A549 (cell line): ENCODE data around the gene ZNF593OS. TPM values are rescaled to one million over a fixed set of nuclear protein-coding genes. Genes with fewer than 3 reads are reported as not detected.

ENCODE experiments used
- ATAC-seq, 2 experiments: fragments of 200-7000 bp in 1 of 2; fragments of >200 bp in 1 of 2; cut with Nextera tagmentation in 1 of 2; cut with Tn5 transposase in 1 of 2; 3 replicates each; pipeline versions ENCODE4 v1.8.0 to v1.9.1; 2018 to 2020; ENCODE audit warnings: mild to moderate bottlenecking in 1 of 2, moderate library complexity in 1 of 2
- CTCF ChIA-PET: fragments of 300-600 bp; sonication (Branson Sonifier 250); formaldehyde crosslinking; extraction: SDS; loops from one replicate; lab custom pipeline; 2021; ENCODE audit warnings: antibody characterized with exemption, inconsistent platforms; lab: Yijun Ruan, JAX
- POLR2A ChIA-PET: fragments of 350-600 bp; formaldehyde crosslinking; extraction: SDS; loops from one replicate; lab custom pipeline; 2021; ENCODE audit warnings: antibody characterized with exemption, inconsistent platforms; lab: Yijun Ruan, JAX
- DNase-seq, 2 experiments: peaks; one replicate each; pipeline versions ENCODE4 v3.0.0 to v3.0.0-alpha.2; 2011 to 2016; ENCODE audit warnings: low read depth in 1 of 2, low spot score in 1 of 2
- FAIRE-seq: peaks from 2 replicates; lab custom pipeline; 2011; peaks lifted over from hg19 to GRCh38; lab: Jason Lieb, UNC
- H3K27ac ChIP-seq, 2 experiments: fragments of >200 bp; sonication (Bioruptor Twin); formaldehyde crosslinking; 3 replicates each; pipeline ENCODE4 v1.5.1; 2016 to 2017
- H3K4me1 ChIP-seq: fragments of >200 bp; sonication (Bioruptor Twin); formaldehyde crosslinking; 3 replicates; pipeline ENCODE4 v1.6.1; 2016
- H3K4me2 ChIP-seq: fragments of >200 bp; sonication (Bioruptor Twin); formaldehyde crosslinking; 3 replicates; pipeline ENCODE4 v1.6.1; 2016
- H3K4me3 ChIP-seq: fragments of >200 bp; sonication (Bioruptor Twin); formaldehyde crosslinking; 3 replicates; pipeline ENCODE4 v1.5.1; 2016
- H3K9me3 ChIP-seq: fragments of >200 bp; sonication (Bioruptor Twin); formaldehyde crosslinking; 3 replicates; pipeline ENCODE4 v1.6.1; 2016
- BHLHE40 ChIP-seq: IDR thresholded peaks from 2 replicates; pipeline ENCODE4 v1.6.1; 2012; ENCODE audit warnings: low read depth, low read length, inconsistent platforms
- CBX8 ChIP-seq: fragments of 200-600 bp; sonication (generic); IDR thresholded peaks from 2 replicates; pipeline ENCODE4 v1.6.1; 2016
- CEBPB ChIP-seq, 2 experiments: fragments of >200 bp in 1 of 2; sonication (Bioruptor Twin) in 1 of 2; formaldehyde crosslinking in 1 of 2; IDR thresholded peaks; 2 replicates each; pipeline ENCODE4 v1.6.1; 2012 to 2016
- CHD2 ChIP-seq: fragments of 150-350 bp; IDR thresholded peaks from 2 replicates; pipeline ENCODE4 v1.6.1; 2014; ENCODE audit warnings: low read length; ENCODE audit not compliant: partially characterized antibody
- ELK1 ChIP-seq: fragments of 150-350 bp; IDR thresholded peaks from 2 replicates; pipeline ENCODE4 v1.6.1; 2014; ENCODE audit warnings: low read depth, mild to moderate bottlenecking, low read length
- ESRRA ChIP-seq: fragments of 150-350 bp; IDR thresholded peaks from 2 replicates; pipeline ENCODE4 v1.6.1; 2014; ENCODE audit warnings: mild to moderate bottlenecking, low read length, borderline replicate concordance
- FOSB ChIP-seq: fragments of 250-450 bp; sonication (Bioruptor Pico); IDR thresholded peaks from 2 replicates; pipeline ENCODE4 v1.5.0; 2020; ENCODE audit warnings: mild to moderate bottlenecking, moderate library complexity
- FOXS1 ChIP-seq: fragments of 250-450 bp; sonication (Bioruptor Pico); IDR thresholded peaks from 2 replicates; pipeline ENCODE4 v1.5.0; 2020; ENCODE audit warnings: mild to moderate bottlenecking, moderate library complexity
- GATA3 ChIP-seq: IDR thresholded peaks from 2 replicates; pipeline ENCODE4 v1.6.1; 2012; ENCODE audit warnings: borderline replicate concordance
- HDAC2 ChIP-seq: fragments of 200-600 bp; sonication (generic); IDR thresholded peaks from 2 replicates; pipeline ENCODE4 v1.6.1; 2016
- HMGXB4 ChIP-seq: fragments of 250-450 bp; sonication (Bioruptor Pico); IDR thresholded peaks from 2 replicates; pipeline ENCODE4 v1.5.0; 2021; ENCODE audit warnings: mild to moderate bottlenecking, moderate library complexity, borderline replicate concordance
- JUN ChIP-seq, 2 experiments: fragments of >200 bp; sonication (Bioruptor Twin); formaldehyde crosslinking; IDR thresholded peaks; 2 replicates in 1 of 2; 3 replicates in 1 of 2; pipeline ENCODE4 v1.6.1; 2016 to 2017
- MAFK ChIP-seq: fragments of 450-650 bp; IDR thresholded peaks from 2 replicates; pipeline ENCODE4 v1.6.1; 2014; ENCODE audit not compliant: partially characterized antibody
- MAX ChIP-seq: IDR thresholded peaks from 2 replicates; pipeline ENCODE4 v1.6.1; 2012
- MAZ ChIP-seq: fragments of 150-350 bp; IDR thresholded peaks from 2 replicates; pipeline ENCODE4 v1.6.1; 2014; ENCODE audit warnings: antibody characterized with exemption, low read depth, low read length, borderline replicate concordance
- NFE2L2 ChIP-seq: fragments of 150-350 bp; conservative IDR thresholded peaks from 2 replicates; pipeline ENCODE4 v1.6.1; 2014; ENCODE audit warnings: low read length
- NR3C1 ChIP-seq: fragments of >200 bp; sonication (Bioruptor Twin); formaldehyde crosslinking; IDR thresholded peaks from 3 replicates; pipeline ENCODE4 v1.6.1; 2017
- PHF8 ChIP-seq: fragments of 200-600 bp; sonication (generic); IDR thresholded peaks from 2 replicates; pipeline ENCODE4 v1.6.1; 2016; ENCODE audit warnings: low read depth, mild to moderate bottlenecking, antibody characterized with exemption, moderate library complexity, borderline replicate concordance
- RFX5 ChIP-seq: fragments of 450-650 bp; IDR thresholded peaks from 2 replicates; pipeline ENCODE4 v1.7.1; 2014; ENCODE audit warnings: antibody characterized with exemption, mild to moderate bottlenecking, moderate library complexity
- SMC3 ChIP-seq: fragments of >200 bp; sonication (Bioruptor Twin); formaldehyde crosslinking; IDR thresholded peaks from 3 replicates; pipeline ENCODE4 v1.6.1; 2018; ENCODE audit warnings: inconsistent platforms
- TP53 ChIP-seq: fragments of 250-450 bp; sonication (Bioruptor Pico); IDR thresholded peaks from 2 replicates; pipeline ENCODE4 v1.5.0; 2021; ENCODE audit warnings: mild to moderate bottlenecking, moderate library complexity
- ZC3H11A ChIP-seq: fragments of 450-650 bp; IDR thresholded peaks from 2 replicates; pipeline ENCODE4 v1.6.1; 2014; ENCODE audit warnings: antibody characterized with exemption, mild to moderate bottlenecking
- ZNF302 ChIP-seq: fragments of 250-450 bp; sonication (Bioruptor Pico); IDR thresholded peaks from 2 replicates; pipeline ENCODE4 v1.9.0; 2021; ENCODE audit warnings: inconsistent platforms, mild to moderate bottlenecking, moderate library complexity
- ZSCAN20 ChIP-seq: fragments of 250-450 bp; sonication (Bioruptor Pico); IDR thresholded peaks from 2 replicates; pipeline ENCODE4 v1.8.0; 2022; ENCODE audit warnings: mild to moderate bottlenecking, moderate library complexity
- WGBS: methylation state at CpG from one replicate; pipeline ENCODE4 v1.1.6; 2017; ENCODE audit errors: missing lambda C conversion rate; 5-methylcytosine and 5-hydroxymethylcytosine counted together
- polyA plus RNA-seq, 4 experiments: library from polyadenylated mRNA; depleted of rRNA in 3 of 4; stranded (reverse); fragments of >200 nt; fragmentation: RNase III in 1 of 4; extraction: RNeasy Plus Mini Kit Qiagen cat#74134 plus additional on column Dnase treatment in 1 of 4; gene quantifications; 2 replicates in 3 of 4; 3 replicates in 1 of 4; pipeline ENCODE4 v1.2.3, GENCODE V29; 2011 to 2017
- TF ChIP-seq, protein P1 (sequence below): fragments of 450-650 bp; IDR thresholded peaks from 2 replicates; pipeline ENCODE4 v1.6.1; 2014; ENCODE audit warnings: antibody characterized with exemption
- TF ChIP-seq, protein P2 (sequence below): fragments of 250-450 bp; sonication (Bioruptor Pico); IDR thresholded peaks from 2 replicates; pipeline ENCODE4 v1.5.0; 2020; ENCODE audit warnings: low read depth, mild to moderate bottlenecking, moderate library complexity

The ZNF593OS gene
- polyA plus RNA-seq, 2 of the 4 experiments (the other 2 are of a cell fraction) = not detected

DNA sequence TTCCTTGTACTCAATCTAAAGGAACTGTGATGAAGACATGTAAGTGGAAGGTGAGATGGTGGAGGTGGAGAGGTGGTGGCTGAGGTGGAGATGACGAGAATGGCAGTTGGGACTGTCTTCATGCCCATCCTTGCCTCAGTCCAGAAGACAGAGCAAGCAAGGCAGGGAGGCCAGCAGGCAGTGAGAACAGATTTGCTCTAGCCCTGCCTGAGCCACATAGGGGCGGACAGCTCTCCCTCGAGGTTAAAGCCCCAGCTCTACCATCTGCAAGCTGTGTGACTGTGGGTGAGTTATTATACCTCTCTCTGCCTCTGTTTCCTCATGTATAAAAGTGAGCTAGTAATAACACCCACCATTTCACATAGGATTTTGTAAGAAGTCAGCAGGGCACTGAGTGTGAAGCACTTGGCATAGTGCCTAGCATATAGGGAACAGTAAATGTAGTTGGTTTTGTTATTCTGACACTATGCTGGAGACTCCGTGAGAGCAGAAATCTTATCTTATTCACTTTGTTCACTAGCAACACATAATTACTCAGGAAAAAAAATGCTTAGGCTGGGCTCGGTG is 17.6 kb downstream of the ZNF593OS start:
- Histone ChIP-seq H3K4me3 (no peak overlapping the region), H3K9me3 (no peaks in the 10 kb centered on the region), H3K27ac (no peak overlapping the region), H3K4me1 (peaks cover 7% of the 10 kb centered on the region; the same call in 2 of the 3 replicates), H3K4me2 (no peak overlapping the region)
- no peak for DNase-seq
- no peak; a peak in 1 of 6 replicates for ATAC-seq
- ChIA-PET POLR2A (no interaction called here), CTCF (interaction anchor here (5.2 kb wide), 1 partner anchor 10 kb away, joined by 54 read pairs; no protein-coding TSS in a partner anchor)
- 55% methylated on average over 5 of the region's 5 CpGs for WGBS
- TF ChIP-seq GATA3 = no peak
- TF ChIP-seq CHD2 = no peak
- TF ChIP-seq SMC3 = no peak
- TF ChIP-seq, protein P1, sequence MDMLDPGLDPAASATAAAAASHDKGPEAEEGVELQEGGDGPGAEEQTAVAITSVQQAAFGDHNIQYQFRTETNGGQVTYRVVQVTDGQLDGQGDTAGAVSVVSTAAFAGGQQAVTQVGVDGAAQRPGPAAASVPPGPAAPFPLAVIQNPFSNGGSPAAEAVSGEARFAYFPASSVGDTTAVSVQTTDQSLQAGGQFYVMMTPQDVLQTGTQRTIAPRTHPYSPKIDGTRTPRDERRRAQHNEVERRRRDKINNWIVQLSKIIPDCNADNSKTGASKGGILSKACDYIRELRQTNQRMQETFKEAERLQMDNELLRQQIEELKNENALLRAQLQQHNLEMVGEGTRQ = no peak
- TF ChIP-seq MAFK = no peak
- no peak for TF ChIP-seq CEBPB (IDR thresholded peaks at IDR 0.05)
- TF ChIP-seq ZNF302 (CRISPR knock-in tag) = no peak
- no peak for TF ChIP-seq ESRRA
- TF ChIP-seq MAX = no peak
- FAIRE-seq = no peak

DNA sequence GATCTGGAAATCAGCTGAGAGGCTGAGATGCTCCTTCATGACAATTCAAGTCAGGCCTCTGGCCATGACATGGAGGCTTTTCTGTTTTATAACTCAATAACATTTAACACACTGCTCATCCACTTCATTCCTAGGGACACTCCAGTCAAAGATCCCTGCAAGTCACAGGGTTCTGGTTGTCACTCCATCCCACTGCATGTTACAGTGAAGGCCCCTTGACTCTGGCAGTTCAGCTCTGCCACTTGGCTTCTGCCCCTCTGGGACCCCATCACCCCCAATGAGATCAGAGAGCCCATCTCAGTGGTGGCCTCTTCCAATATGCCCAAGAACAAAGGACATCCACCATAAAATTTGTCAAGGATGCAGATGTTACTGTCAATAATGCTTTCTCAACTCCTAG is 22.7 kb downstream of the ZNF593OS start:
- TF ChIP-seq MAZ (no peak), PHF8 (no peak), TP53 (CRISPR knock-in tag) (no peak), ZSCAN20 (CRISPR knock-in tag) (no peak), FOXS1 (CRISPR knock-in tag) (no peak), CHD2 (no peak), RFX5 (no peak), SMC3 (no peak), NFE2L2 (no peak), NR3C1 (no peak), FOSB (CRISPR knock-in tag) (no peak), BHLHE40 (no peak)
- TF ChIP-seq, protein P2, sequence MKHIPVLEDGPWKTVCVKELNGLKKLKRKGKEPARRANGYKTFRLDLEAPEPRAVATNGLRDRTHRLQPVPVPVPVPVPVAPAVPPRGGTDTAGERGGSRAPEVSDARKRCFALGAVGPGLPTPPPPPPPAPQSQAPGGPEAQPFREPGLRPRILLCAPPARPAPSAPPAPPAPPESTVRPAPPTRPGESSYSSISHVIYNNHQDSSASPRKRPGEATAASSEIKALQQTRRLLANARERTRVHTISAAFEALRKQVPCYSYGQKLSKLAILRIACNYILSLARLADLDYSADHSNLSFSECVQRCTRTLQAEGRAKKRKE (CRISPR knock-in tag) = no peak
- ChIA-PET POLR2A (no interaction called here), CTCF (interaction anchor here (10.3 kb wide), 1 partner anchor 45 kb away, joined by 143 read pairs; no protein-coding TSS in a partner anchor)
- Histone ChIP-seq H3K4me3 (no peak overlapping the region), H3K9me3 (no peaks in the 10 kb centered on the region), H3K4me1 (no peaks in the 10 kb centered on the region), H3K27ac (no peak overlapping the region), H3K4me2 (no peak overlapping the region)
- FAIRE-seq (no peak), DNase-seq (no peak), ATAC-seq (no peak)

GRCh38 chr1:26145960-26146294 is 25.7 kb downstream of the ZNF593OS start:
- ChIA-PET CTCF (interaction anchor here (0.6 to 10.3 kb wide), 18 partner anchors 11 to 271 kb away, joined by 3 to 143 read pairs (median 10); partner anchors contain the start of genes CEP85 and FAM110D), POLR2A (no interaction called here)
- WGBS = 8% methylated on average over 5 of the region's 6 CpGs
- TF ChIP-seq ELK1 = no peak
- no peak for TF ChIP-seq ZC3H11A
- TF ChIP-seq HMGXB4 = no peak
- no peak for TF ChIP-seq NFE2L2
- TF ChIP-seq FOSB (CRISPR knock-in tag) = no peak
- no peak for TF ChIP-seq JUN (IDR thresholded peaks at IDR 0.05)
- TF ChIP-seq HDAC2 = no peak
- no peak for TF ChIP-seq CBX8
- no peaks in the 10 kb centered on the region for H3K4me1 ChIP-seq
- no peaks in the 10 kb centered on the region for H3K9me3 ChIP-seq
- no peak for ATAC-seq
- no peak for FAIRE-seq
- DNase-seq = no peak
- H3K4me3 ChIP-seq = no peak overlapping the region
- no peak overlapping the region for H3K4me2 ChIP-seq
- H3K27ac ChIP-seq = no peak overlapping the region
